Activated T-cell treated with anti-CD3 and anti-CD28 coated beads, Interleukin-2, amount 50 U/mL, for 1 hour (primary cell): ENCODE results near the gene RAPGEF2.
"Not testable (repeated sequence)": the region's sequence is repeated elsewhere in the genome, so short reads cannot be mapped to it uniquely, and the experiment has no call there.

Experiments
- DNase-seq: peaks from one replicate; pipeline ENCODE4 v3.0.0-alpha.2; 2020

The RAPGEF2 gene

GRCh38 chr4:159283696-159284095, 180.8 kb downstream of the RAPGEF2 start:
- no peak for DNase-seq

DNA sequence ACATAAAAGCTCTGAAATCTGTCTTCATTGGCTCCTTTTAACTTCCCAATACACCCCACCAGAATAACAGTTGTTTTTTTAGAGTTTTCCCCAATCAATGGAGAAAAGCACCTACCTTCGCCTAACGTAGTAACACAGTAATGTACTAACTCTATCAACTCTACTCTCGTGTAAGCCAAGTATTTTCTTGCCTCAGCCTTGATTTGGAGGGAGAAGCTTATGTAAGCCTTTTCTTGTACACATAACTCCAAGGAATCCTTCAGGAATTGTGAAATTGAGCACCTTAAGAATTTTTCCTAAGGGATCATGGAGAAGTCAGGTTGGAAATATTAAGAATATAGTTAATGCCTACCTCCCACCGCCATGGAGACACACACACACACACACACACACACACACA, 181.2 kb downstream of the RAPGEF2 start:
- no peak for DNase-seq

- no peak for DNase-seq
Observed at GRCh38 chr4:159284733-159285132, 181.9 kb downstream of the RAPGEF2 start.

DNA sequence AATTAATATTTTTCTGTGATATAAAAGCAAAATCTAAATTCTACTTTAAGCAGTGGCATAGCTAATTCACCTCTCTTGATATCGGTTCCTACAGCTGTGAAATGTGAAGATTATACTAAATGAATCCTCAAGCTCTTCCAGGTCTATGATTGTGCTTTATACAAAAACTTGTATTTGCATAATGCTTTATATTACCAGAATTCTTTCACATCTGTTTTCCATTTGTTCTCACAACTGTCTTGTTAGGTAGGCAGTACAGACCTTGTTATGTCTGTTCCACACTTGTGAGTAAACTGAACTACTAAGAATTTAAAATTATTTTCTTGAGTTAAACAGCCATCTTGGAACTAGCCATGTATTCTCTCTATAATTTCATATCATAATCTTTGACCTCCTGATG, 184.9 kb downstream of the RAPGEF2 start:
- no peak for DNase-seq

GRCh38 chr4:159289682-159290081, 186.8 kb downstream of the RAPGEF2 start:
- no peak for DNase-seq

DNA sequence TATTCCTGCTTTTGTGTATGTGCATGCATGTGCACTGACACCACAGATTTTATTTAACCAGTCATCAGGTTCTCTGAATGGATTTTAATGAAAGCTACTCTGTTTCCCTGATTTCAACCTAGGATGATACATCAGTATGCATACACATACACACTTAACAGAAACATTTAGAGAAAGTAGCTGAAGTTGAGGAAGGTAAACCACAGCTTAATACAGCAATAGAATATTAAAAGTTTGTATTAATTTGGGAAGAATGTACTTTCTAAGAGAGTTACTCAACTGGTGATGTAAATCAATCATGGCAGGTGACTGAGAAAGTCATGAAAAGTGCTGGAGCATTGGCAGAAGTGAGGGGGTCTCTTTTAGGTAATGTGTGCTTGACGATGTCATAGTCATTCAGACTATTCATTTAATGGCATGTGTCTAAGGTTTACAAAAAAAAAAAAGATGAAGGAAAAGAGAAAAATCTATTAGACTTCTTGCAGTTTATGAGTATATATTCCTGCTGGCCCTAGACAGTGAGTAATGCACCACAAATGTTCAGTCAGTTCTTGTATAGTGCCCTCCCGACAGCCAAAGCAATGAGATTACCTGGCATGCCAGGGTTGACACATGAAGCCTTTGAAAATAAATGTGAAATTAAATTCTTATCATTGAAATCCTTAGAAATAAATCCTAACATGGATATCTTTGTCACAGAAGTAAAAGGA, 187.6 kb downstream of the RAPGEF2 start:
- no peak for DNase-seq

GRCh38 chr4:159291176-159291575, 188.3 kb downstream of the RAPGEF2 start:
- DNase-seq = no peak

GRCh38 chr4:159292137-159292896, 189.4 kb downstream of the RAPGEF2 start:
- DNase-seq = no peak

DNA sequence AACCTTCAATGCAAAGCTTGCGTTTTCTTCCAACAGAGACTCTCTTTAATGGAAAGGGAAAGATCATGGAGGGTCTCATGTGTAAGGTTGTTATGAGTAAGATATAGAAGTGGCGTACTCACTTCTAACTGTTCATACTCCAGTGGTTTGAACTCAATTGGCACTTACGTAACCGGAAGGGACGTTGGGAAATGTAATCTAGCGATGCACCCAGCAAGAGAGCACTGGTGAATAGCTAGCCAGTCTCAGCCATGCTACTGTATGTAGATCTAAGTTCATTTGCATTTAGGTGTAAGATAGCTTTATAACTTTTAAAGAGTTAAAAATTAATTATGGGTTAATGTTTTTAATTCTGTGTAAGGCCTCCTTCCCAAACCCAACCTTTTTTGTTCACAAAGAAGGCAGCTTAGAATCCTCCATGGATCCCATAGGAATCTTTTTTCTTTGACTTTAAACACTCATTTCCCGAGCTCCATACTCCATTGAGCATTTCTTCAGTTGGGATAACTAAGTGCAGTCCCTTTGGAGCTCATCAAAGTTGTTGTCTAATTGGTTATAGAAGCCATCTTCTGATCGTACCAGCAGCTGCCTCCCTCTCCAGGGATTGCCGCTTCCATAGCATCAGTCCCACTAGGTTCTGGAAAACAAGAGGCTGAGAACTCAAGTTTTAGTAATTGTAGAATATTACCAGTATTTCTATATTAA, 191.1 kb downstream of the RAPGEF2 start:
- DNase-seq = no peak

DNA sequence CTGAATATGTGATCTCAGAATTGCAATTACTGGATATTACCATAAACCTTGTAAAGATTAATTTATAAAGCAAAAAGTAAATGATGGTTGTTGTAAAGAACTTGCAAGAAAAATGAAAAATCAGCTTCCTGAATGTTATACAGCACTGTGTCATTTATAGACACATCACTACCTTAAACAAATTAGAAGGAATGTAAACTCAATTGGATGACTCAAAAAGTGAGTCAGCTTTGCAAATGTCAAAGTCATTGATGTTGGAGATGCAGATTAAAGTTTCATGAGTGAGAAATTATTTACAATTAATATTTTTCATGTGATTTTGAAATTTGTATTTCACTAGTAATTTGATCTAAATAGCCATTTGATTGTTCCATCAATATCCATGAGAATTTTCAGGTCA, 193.2 kb downstream of the RAPGEF2 start:
- no peak for DNase-seq

DNA sequence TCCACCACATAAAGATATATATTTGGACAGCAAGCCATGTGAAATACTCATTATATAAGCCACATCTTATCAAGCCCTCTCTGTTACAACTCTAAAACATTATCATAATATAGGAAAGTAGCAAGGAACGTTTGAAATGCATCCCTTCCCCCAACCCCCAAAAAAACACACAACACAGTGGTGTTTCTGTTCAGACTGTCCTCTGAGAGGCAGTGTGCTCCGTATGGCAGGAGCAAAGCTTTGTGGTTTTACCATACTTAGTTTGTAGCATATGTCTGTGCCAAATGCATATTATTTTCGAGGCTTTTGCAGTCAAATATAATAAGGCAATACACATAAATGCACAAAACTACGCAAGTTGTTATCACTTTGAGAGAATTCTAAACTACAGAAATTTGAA, 194.2 kb downstream of the RAPGEF2 start:
- no peak for DNase-seq

DNA sequence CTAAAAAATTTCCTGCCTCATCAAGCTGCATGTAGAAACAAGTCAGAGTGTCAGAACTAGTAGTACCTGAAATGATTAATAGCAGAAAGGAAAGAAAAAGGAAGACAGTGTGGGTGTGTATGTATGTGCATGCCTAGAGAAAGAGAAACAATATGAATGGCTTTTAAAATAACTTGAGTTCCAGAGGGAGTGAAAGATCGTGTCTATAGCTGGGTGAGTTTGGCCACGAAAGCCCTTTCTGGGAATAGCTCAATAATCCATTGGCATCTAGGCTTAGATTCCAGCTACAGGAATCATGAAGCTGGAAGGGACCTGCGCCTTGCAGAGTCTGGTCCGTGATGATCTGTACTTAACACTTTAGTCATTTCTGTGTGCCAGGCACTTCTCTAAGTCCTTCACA, 195.6 kb downstream of the RAPGEF2 start:
- no peak for DNase-seq

DNA sequence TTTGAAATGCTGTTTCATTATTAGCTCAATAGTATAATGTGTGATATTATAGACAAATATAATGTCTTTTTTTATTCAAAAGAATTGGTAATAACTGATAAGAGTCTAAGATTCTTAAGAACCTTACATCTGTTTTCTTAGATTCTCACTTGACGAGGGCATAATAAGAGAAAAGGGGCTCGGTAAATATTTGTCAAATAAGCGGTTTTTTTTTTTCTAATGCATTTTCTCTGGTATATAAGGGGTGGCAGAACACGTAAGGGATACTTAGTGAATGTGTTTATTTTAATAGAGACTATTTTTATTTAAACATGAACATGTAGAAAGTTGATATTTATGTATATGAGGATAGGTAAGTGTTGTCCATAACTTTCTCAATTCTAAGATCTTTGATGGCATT, 200.6 kb downstream of the RAPGEF2 start:
- DNase-seq = no peak

DNA sequence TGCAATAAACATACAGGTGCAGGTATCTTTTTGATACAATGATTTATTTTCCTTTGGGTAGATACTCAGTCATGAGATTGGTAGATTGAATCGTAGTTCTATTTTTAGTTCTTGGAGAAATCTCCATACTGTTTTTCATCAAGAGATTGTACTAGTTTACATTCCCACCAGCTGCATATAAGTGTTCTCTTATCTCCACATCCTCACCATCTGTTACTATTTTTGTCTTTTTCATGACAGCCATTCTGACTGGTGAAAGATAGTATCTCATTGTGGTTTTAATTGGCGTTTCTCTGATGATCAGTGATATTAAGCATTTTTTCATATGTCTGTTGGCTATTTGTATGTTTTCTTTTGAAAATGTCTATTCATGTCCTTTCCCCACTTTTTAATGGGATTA, 202.2 kb downstream of the RAPGEF2 start:
- DNase-seq = no peak

DNA sequence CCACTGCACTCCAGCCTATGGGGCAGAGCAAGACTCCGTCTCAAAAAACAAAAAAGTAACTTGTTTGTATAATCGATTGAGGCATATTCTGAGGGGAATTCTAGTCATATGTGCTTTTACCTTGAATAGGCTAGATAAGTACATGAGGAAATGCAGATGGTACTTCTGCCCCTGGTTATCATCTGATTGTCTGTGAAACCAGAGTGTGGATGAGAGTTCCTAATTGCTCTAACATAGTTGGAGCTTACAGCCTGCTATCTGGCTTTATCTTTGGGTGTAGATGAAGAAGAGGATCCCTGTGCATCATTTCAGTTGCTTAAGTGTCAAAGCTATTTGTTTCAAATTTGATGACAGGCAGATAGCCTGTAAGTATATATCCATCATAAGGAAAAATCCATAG, 205.1 kb downstream of the RAPGEF2 start:
- no peak for DNase-seq

- no peak for DNase-seq
Observed at GRCh38 chr4:159308566-159309340, 205.9 kb downstream of the RAPGEF2 start.

- no peak for DNase-seq
Observed at GRCh38 chr4:159312236-159312635, 209.4 kb downstream of the RAPGEF2 start.

DNA sequence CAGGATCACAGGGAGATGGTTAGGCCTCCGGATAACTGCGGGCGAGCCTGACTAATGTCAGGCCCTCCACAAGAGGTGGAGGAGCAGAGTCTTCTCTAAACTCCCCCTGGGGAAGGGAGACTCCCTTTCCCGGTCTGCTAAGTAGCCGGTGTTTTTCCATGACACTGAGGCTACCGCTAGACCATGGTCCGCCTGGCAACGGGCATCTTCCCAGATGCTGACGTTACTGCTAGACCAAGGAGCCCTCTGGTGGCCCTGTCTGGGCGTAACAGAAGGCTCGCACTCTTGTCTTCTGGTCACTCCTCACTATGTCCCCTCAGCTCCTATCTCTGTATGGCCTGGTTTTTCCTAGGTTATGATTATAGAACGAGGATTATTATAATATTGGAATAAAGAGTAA, 213.0 kb downstream of the RAPGEF2 start:
- DNase-seq = not testable (repeated sequence)

- no peak for DNase-seq
Observed at GRCh38 chr4:159317203-159317602, 214.3 kb downstream of the RAPGEF2 start.

- no peak for DNase-seq
Observed at GRCh38 chr4:159319027-159319426, 216.1 kb downstream of the RAPGEF2 start.

- DNase-seq = no peak
Observed at GRCh38 chr4:159326480-159326879, 223.6 kb downstream of the RAPGEF2 start.

DNA sequence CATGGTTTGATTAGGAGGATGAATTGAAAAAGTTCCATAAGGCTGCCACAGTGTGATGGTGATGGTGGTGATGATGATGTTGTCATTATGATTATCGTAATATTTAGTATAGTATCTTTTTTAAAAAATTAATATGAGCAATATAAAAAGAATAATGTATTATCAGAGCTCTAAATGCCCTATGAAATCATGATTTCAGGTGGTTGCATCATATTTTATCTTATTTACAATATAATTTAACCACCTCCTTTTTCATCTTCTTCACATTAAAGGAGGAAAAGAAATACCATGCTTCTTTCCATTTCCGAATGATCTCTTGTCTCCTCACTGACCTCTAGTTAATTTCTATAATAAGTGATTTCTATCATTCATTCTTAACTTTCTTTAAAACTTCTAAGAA, 225.9 kb downstream of the RAPGEF2 start:
- no peak for DNase-seq

DNA sequence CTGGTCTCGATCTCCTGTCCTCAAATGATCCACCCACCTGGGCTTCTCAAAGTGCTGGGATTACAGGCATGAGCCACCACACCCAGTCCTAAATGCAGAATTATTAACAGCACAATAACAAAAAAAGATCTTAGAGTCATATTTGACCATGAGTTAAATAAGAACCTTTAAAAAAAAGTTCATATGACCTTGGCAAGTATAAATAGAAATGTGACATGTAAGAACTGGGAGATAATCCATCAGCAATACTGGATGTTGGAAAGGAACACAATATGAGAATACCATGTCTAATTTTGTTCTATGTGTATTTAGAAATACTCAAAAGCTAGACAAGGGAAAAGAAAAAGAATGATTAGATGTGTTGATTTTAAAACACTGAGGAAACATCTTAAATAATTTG, 231.6 kb downstream of the RAPGEF2 start:
- DNase-seq = no peak
